LNCaP clone FGC (cell line): Measurements from ENCODE around the gene FEV.

Experiments used
- DNase-seq: peaks from one replicate; pipeline ENCODE4 v3.0.0-alpha.2; 2011; ENCODE audit warnings: low read depth
- H3K4me3 ChIP-seq: 2 replicates; pipeline ENCODE4 v1.5.1; 2011; ENCODE audit warnings: mild to moderate bottlenecking, low read depth, low read length, control low read depth
- CTCF ChIP-seq: IDR thresholded peaks from 2 replicates; pipeline ENCODE4 v1.5.1; 2012; ENCODE audit warnings: mild to moderate bottlenecking; ENCODE audit not compliant: control insufficient read depth, insufficient read depth; ENCODE audit errors: extremely low read depth

The FEV gene

GRCh38 chr2:218985021-218985324, at the start of gene FEV:
Gene FEV, minus strand, starts transcription at chr2:218985184. Its CDS starts 109 bp downstream, at chr2:218985075.
- no peak for TF ChIP-seq CTCF
- DNase-seq, result no peak
- peak within 1 kb of the TSS; percentile 37 for H3K4me3 ChIP-seq

DNA sequence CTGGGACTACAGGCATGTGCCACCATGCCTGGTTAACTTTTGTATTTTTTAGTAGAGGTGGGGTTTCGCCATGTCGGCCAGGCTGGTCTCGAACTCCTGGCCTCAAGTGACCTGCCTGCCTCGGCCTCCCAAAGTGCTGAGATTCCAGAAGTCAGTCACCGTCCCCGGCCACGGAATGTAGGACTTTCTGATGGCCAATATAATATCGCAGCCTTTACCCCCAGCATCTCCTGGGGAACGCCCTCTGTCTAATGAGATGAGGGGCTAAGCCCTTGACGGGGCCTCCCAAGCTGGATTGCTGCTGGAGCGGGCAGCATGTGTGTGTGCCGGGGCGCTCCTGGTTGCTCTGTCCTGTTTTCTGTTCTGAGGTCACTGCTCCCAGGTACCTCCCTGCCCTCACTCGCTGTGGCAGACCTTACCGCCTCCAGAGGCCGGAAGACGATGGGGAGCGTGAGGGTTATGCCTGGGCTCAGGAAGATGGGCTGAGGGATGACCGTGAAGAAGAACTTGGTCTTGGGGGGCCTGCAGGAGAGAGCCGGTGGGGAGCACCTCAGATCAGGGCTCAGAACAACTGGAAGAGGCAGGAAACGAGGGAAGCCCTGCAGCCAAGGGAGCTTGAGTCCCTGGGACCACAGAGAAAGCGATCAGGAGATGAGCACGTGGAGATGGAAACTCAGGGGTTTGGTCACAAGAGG, 47.2 kb upstream of the FEV start:
- H3K4me3 ChIP-seq, result no peak overlapping the region
- DNase-seq, result no peak
- TF ChIP-seq CTCF, result no peak

GRCh38 chr2:219031005-219031738, 46.2 kb upstream of the FEV start:
- no peak for DNase-seq
- H3K4me3 ChIP-seq, result no peak overlapping the region
- TF ChIP-seq CTCF, result no peak

DNA sequence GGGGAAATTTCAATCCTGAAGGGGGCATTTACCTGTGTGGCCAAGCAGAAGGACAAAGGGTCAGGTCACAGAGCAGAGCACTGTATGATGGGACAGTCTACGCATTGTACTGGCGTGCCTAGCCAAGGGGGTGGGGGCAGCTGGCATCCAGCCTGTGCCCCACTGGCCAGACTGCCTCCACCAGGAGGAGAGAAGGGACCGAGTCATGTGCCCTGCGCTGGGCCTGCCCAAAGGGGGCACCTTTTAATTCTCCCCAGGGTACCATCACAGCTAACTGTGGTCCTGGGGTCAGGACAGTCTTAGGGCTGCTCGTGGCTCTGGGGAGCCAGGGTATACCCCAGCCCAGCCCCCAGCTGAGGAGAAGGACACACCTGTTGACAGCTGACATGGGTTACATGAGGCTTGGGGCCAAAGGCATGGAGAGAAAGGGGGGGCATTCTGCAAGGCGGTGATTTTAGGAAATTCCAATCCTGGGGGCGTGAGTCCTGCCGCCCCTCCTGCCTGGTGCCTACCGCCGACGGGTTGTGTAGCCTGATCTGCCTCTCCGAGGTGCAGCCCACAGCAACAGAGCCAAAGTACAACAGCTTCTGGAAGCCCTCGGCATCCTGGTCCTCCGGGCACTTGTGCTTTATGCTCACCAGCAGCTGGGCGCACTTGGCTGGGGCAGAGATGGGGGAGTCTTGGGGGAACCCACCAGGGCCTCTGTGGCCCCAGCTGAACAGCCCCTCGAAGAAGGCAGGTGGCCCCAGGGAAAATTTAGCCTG, 45.4 kb upstream of the FEV start:
- DNase-seq, result no peak
- H3K4me3 ChIP-seq, result no peak overlapping the region
- no peak for TF ChIP-seq CTCF

DNA sequence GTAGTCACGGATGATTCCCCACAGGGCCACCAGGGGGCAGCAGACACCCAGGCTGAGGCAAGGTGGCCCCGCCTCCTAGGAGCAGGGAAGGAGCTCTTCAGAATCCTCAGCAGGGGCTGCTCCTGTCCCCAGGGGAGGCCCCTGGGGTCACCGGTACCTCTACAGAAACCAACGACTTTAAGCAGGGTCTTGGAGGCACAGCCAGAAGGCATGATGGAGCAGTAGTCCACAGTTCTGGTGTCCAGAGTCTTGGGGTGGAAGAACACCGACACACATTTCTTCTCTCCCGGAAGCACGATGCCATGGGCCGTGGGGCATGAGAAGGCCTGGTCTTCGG, 44.8 kb upstream of the FEV start:
- DNase-seq, result peak; percentile 26
- peak; percentile 96 for TF ChIP-seq CTCF
- H3K4me3 ChIP-seq, result no peak overlapping the region

- no peak overlapping the region for H3K4me3 ChIP-seq
- TF ChIP-seq CTCF, result no peak
- no peak for DNase-seq
Observed at GRCh38 chr2:219028996-219029828, 44.2 kb upstream of the FEV start.
